HG02571 (cell line): ENCODE measurements around the gene ZNF80.
A peak's percentile ranks its signal among the peaks of the same experiment; 100 is the strongest.

Source experiments
- ATAC-seq: cut with Tn5 transposase; IDR thresholded peaks from one replicate; pipeline ENCODE4 v1.9.1; 2021; ENCODE audit warnings: mild to moderate bottlenecking, moderate library complexity; ENCODE audit not compliant: unreplicated experiment

ZNF80 gene

GRCh38 chr3:114221165-114221880 is 16.1 kb downstream of the ZNF80 start:
- no peak for ATAC-seq

DNA sequence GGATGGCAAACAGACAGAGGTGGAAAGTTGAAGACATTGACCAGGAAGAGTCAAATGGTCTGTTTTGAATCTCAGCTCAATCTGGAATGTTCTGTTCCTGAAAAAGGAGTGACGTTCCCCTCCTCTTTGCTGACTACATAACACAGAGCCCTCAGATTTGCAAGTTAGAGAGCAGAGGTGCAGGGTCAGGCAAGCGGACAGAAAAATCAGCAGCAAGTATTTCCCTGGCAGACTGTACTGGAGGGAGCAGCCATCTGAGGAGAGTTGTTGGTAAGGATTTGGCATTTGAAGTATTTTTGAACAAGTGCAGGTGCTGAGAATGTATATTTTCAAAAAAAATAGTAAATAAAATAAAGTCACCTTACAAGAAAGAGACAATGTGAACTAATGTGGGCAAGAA is 17.6 kb downstream of the ZNF80 start:
- no peak for ATAC-seq

DNA sequence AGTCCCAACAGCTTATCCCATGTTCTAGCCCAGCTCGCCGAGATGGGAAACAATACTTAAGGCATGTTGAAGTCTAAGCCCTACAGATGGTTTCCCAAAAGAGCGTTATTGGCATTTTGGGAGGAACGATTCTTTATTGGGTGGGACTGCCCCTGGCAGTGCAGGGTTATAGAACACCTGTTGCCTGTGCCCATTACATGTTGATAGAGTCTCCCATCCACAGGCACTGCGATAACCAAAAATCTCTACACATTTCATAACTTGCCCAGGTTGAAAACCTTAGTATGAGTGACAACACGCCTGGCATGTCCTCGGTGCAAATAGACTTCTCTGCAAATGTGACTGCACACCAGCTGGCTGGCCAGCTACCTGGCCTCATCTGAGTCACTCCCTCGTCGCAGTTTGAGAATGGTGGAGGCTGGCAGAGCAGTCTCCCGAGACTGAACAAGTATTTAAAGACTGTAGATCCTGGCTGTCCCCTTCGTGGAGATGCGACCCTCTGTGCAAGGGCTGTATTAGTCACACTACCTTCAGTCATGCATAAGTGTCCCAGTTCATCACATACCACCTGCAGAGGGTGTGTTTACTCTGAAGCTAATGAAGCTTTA is 18.7 kb downstream of the ZNF80 start:
- no peak for ATAC-seq

GRCh38 chr3:114218006-114218405 is 19.4 kb downstream of the ZNF80 start:
- ATAC-seq = no peak

GRCh38 chr3:114217266-114217665 is 20.1 kb downstream of the ZNF80 start:
- no peak for ATAC-seq

DNA sequence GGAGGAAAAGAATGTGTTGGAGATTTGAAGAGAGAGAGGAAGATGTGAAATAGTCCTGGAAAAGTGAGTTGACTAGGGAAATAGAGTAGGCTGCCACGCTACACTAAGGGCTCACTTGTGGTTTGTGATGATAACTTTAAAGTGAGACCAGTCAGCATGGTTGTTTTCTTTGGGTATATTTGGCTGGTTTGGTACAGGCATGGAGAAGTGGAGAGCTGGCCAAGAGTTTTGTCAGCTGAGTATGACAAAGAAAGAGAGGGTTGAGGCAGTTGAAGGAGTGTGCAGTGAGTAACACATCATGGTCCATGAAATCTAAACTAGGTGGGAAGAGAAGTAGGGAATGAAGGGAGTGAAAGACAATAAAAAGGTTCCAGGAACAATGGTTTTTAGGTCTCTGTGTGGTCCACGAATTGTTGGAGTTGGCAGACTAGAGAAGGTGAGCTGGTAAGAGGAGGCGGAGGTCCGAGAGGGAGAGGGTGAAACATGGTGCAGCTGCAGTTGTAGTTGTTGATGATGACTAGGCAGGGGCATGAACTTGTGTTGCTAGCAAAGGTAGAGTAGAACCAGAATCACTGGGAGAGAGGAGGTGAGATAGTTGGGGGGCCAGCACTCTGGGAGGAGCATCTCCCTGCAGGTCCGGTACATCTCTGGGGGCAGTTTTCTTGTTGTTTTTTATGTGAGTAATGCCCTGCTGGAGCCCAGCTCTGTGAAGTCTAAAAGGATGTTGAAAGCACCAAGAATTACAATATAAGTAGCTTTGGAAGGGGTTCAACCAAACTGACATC is 21.0 kb downstream of the ZNF80 start:
- no peak for ATAC-seq

DNA sequence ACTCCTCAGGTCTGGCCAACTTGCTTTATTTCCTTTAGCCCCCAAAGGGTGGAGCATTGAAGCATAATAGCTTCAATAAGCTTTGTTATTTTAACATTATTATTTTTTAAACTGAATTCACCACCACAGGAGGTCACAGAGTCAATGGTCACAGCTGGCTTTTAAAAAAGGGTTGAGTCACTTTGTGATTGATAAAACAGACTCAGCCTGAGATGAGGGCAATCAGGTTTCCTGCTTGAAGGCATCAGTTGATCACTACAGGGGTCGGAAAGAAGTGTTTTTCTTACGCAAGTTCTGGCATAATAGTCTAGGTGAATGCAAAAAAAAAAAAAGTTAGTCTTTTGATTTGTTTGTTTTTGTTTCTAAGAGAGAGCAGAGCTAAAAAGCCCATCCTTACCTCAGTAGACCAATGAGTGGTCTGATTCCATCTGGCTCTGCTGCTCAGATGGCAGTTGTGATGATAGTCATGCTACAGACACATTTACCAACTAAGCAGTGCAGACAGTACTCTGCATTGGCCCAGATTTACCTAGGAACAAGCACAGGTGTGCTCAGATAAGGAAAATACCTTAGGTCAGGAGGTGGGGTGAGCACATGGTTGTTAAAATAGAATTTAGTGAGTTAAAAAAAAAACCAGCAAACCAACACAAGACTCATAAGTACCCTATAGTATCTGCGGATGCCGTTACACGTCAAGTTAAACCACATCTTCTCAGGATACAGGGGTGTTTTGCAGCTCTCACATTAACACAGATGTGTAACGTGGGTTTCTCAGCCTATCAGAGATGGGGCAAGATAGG is 22.6 kb downstream of the ZNF80 start:
- no peak for ATAC-seq

DNA sequence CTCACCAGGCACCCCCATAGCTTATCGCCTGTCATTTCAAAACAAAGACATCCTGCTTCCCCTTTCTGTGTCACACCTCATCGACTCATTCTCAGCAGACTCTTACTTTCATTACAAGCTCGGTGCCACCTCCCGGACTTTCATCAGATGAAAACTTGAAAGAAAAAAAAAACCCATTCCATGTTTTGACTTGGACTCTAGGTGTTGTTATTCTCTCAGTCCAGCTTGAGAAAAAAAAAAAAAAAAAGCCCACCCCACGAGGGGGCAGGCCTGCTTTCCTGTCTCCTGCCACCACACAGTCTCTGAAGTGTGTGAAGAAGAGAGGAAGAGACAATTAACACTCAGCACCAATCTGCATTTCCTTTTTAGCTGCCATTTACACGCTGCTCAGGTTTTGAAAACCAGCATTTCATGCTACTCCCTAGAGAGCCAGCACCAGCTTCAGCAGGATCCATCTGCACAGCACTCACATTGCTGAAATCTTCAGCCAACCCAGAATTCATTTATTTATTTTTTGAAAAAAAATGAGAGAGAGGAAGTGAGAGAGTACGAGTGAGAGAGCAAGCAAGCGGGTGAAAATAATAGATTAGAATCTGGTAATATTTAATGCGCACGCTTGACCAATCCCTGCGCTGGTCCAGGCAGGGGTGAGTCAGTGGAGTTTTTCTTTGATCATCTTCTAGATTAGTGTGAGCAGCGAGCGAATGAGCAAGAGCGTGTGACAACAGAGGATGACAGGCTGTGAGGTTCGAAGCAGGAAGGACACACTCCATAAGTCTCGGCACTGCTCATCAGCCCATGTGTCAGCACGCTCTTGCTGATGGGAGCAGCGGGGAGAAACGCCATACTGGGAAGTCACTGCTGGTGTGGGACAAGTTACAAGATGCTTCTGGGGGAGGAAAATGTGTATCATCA is 23.5 kb downstream of the ZNF80 start:
- ATAC-seq = peak; percentile 89

- no peak for ATAC-seq
These were observed 24.1 kb downstream of the ZNF80 start for GRCh38 chr3:114213292-114213626.

DNA sequence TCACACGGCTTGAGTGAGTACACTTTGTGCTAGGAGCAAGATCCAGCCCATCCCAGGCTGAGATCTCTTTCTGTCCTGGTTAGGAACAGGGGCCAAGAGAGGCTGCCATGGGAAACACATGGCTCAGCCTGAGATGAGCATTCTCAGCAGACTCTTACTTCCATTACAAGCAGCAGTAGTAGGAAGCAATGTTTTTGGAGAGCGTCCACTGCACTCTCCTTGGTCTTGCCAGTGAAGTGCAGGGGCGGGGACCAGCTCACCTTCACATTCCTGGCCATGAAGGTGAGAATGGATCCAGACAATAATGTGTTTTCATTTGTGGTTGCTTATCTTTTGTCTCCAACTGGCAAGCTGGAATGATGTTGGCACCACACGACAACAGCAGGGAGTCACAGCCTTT is 24.7 kb downstream of the ZNF80 start:
- no peak for ATAC-seq

DNA sequence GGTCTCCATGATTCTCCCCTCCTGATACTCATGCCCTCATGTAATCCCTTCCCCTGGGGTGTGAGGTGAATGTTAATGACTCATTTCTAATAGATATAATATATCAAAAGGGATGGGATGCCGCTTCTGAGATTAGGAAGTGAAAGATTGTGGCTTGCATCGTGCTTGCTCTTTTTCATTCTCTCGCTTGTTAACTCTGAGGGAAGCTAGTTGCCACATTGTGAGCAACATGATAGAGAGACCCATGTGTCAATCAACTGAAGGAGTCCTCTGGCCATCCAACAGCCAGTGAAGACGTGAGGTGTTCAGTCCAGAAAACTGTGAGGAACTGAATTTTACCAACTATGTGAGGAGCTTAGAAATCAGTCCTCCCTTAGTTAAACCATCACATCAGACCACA is 29.6 kb downstream of the ZNF80 start:
- ATAC-seq = no peak

GRCh38 chr3:114206342-114206741 is 31.0 kb downstream of the ZNF80 start:
- ATAC-seq = no peak

GRCh38 chr3:114205541-114205940 is 31.8 kb downstream of the ZNF80 start:
- ATAC-seq = no peak

DNA sequence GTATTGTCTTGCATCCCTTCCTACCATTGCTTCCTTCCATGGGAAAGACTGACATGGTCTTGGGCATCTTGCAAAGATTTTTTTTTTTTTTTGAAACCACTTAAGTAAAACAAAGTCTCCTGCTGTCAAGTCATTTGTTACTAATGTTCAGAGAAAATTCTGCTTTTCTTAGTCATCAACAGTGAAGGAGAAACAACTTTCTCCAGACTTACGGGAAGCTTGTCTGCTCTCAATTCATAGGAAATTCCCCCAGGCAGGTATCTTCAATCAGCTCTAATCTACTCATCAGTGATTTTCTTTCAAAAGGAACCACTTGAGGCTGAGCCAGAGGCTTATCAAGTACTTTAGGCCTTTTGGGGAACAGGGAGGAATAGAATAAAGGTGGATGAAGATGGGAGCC is 42.6 kb downstream of the ZNF80 start:
- ATAC-seq = no peak

DNA sequence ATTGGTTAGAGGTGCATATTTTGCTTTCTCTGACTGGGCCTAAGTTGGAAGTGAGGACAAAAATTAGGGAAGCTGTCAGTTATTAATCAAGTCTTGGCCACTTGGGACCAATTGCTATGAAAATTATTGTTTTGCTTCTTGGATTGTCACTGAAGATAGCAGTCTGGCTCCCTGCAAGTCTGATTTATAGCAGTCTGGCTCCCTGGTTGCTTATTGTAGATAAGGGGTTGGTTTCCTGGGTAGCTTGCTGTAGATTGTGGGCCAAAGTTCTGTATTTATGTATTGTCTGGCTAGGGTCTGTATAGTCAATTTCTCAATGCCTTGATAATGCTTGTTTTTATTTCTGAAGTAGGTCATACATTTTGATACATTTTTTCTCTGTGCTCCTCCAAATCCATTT is 45.2 kb downstream of the ZNF80 start:
- ATAC-seq = no peak

GRCh38 chr3:114186501-114186900 is 50.9 kb downstream of the ZNF80 start:
- no peak for ATAC-seq
